Measurements from ENCODE around the gene ABO. TPM values are rescaled to one million over a fixed set of nuclear protein-coding genes. Genes with fewer than 3 reads are reported as not detected.
"Not testable (repeated sequence)": the region's sequence is repeated elsewhere in the genome, so short reads cannot be mapped to it uniquely, and the experiment has no call there.

The ABO gene
- total RNA-seq, 1 experiment from 2014 or later: not detected

- not testable (repeated sequence) for H3K27ac ChIP-seq; H3K4me1 ChIP-seq (replicated peaks); H3K36me3 ChIP-seq; DNase-seq (ENCODE audit: low read depth in 1 of 2, low spot score in 2 of 2); H3K9me3 ChIP-seq (replicated peaks); H3K4me3 ChIP-seq
- H3K27me3 ChIP-seq (replicated peaks): peaks cover 15% of the 10 kb centered on the region
Observed at GRCh38 chr9:133209327-133210201, 65.4 kb downstream of the ABO start.

DNA sequence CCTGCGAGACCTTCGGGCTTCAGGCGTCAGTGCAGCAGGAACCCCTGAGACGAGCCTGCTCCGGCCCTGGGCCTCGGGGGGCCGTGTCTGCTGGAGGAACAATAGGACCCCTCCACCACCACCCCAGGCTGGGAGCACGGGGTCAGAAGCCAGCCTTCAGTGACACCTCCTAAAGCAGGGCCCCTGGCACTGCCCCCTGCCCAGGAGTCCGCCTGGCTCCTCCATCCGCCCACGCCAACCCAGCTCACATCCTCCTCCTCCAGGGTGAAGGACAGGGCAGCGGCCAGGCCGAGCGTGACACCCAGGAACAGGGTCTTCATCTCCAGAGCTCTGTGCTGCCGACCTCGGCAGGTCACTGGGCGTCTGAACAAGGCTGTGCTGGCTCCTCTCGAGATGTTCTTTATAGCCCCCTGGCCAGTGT is 66.1 kb downstream of the ABO start, which contains the start of gene OBP2B:
Gene OBP2B, minus strand, starts transcription at position 371 of the 421 bp plus-strand sequence. Its CDS starts 51 bp downstream, at position 320.
- H3K27me3 ChIP-seq (replicated peaks): peaks cover 22% of the 10 kb centered on the region
- not testable (repeated sequence) for H3K36me3 ChIP-seq; H3K4me3 ChIP-seq; H3K9me3 ChIP-seq (replicated peaks); H3K4me1 ChIP-seq (replicated peaks); H3K27ac ChIP-seq; DNase-seq (ENCODE audit: low read depth in 1 of 2, low spot score in 2 of 2)

DNA sequence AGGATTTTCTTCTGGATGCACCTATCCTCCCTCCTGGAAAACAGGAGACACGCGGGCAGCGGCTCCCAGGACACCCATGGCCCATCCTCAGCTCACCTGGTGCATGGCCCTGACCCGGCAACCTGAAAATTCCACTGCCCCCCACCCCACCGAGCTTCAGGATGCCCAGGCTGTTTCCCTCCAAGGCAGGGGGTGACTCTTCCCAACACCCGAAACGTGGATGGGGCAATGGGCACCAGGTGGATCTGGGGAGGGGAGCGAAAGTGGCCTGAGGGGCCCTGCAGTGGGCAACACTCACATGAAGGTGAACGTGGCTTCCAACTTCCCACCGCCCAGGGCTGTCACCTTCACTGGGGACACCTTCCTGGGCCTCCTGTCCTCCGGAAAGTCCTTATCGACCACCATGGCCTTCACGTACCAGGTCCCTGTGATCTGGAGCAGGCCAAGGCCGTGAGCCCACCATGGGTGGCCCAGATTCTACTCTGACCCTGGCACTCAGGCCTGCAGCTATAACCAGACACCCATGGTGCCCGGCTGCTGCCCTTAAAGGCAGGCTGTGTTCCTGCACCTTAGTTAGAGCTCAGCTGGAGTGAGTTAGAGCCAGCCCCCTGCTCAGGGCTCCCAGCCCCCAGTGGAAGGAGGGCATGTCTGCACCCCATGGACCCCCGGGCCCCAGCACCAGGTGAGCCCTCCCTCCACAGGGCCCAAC is 66.7 kb downstream of the ABO start:
- not testable (repeated sequence) for H3K4me1 ChIP-seq (replicated peaks); H3K36me3 ChIP-seq; H3K4me3 ChIP-seq; DNase-seq (ENCODE audit: low read depth in 1 of 2, low spot score in 2 of 2); H3K9me3 ChIP-seq (replicated peaks); H3K27ac ChIP-seq
- peaks cover 28% of the 10 kb centered on the region for H3K27me3 ChIP-seq (replicated peaks)

GRCh38 chr9:133207540-133208170 is 67.3 kb downstream of the ABO start:
- Histone ChIP-seq H3K27ac (no peak overlapping the region), H3K27me3 (replicated peaks) (peaks cover 30% of the 10 kb centered on the region), H3K36me3 (no peaks in the 10 kb centered on the region), H3K4me1 (replicated peaks) (no peaks in the 10 kb centered on the region), H3K4me3 (no peak overlapping the region), H3K9me3 (replicated peaks) (no peaks in the 10 kb centered on the region)
- no peak for DNase-seq (ENCODE audit: low read depth in 1 of 2, low spot score in 2 of 2)

DNA sequence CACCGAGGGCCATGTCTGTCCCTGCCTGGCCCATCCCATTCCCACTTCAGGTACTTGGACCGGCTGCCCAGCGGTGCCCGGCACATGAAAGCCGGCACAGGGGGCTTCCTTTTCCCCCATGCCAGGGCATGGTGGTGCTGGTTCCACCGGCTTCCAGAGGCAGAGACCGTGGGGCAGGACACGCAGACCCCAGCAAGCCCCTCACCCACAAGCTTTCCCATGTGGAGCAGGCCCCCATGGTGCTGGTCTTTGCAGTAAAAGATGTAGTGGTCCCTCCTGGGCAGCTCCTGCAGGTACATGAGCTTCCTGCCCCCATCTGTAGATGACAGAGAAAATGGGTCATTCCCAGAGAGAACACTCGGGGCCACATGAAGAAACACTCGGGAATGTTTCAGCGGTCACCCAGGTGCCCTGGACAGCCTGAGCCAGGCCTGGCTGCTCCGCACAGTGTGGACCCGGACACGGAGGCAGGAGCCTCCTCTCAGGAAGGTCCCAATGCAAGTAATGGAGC is 67.9 kb downstream of the ABO start:
- Histone ChIP-seq H3K27ac (no peak overlapping the region), H3K27me3 (replicated peaks) (peaks cover 29% of the 10 kb centered on the region), H3K36me3 (no peaks in the 10 kb centered on the region), H3K4me3 (no peak overlapping the region), H3K9me3 (replicated peaks) (no peaks in the 10 kb centered on the region), H3K4me1 (replicated peaks) (no peaks in the 10 kb centered on the region)
- DNase-seq (ENCODE audit: low read depth in 1 of 2, low spot score in 2 of 2): no peak

- DNase-seq (ENCODE audit: low read depth in 1 of 2, low spot score in 2 of 2): no peak
- Histone ChIP-seq H3K4me3 (no peak overlapping the region), H3K27ac (no peak overlapping the region), H3K27me3 (replicated peaks) (peaks cover 24% of the 10 kb centered on the region), H3K4me1 (replicated peaks) (no peaks in the 10 kb centered on the region), H3K9me3 (replicated peaks) (no peaks in the 10 kb centered on the region), H3K36me3 (no peaks in the 10 kb centered on the region)
Observed at GRCh38 chr9:133205996-133206931, 68.7 kb downstream of the ABO start.

GRCh38 chr9:133205481-133205887 is 69.5 kb downstream of the ABO start:
- H3K27me3 ChIP-seq (replicated peaks): peaks cover 27% of the 10 kb centered on the region
- H3K4me1 ChIP-seq (replicated peaks); H3K4me3 ChIP-seq; H3K36me3 ChIP-seq; DNase-seq (ENCODE audit: low read depth in 1 of 2, low spot score in 2 of 2); H3K9me3 ChIP-seq (replicated peaks); H3K27ac ChIP-seq: not testable (repeated sequence)

Other genes starting within 250 kb of the ABO start
- gene GTF3C5, start 244.2 kb downstream of the ABO start, total RNA-seq (2014; rRNA removed; shearing (Covaris generic)): 60.7 and 64.8 TPM in 2 replicates
- gene CEL, start 213.2 kb downstream of the ABO start, total RNA-seq (2014; rRNA removed; shearing (Covaris generic)): 0.61 TPM in 1 of 2 replicates, not detected in the other
- gene RALGDS, start 154.0 kb downstream of the ABO start, total RNA-seq (2014; rRNA removed; shearing (Covaris generic)): 8.6 and 11.4 TPM in 2 replicates
- not detected in 2 replicates for gene GBGT1, start 111.3 kb downstream of the ABO start, total RNA-seq (2014; rRNA removed; shearing (Covaris generic))
- gene OBP2B, start 66.0 kb downstream of the ABO start, total RNA-seq (2014; rRNA removed; shearing (Covaris generic)): not detected in 2 replicates
- gene SURF6, start 61.0 kb upstream of the ABO start, total RNA-seq (2014; rRNA removed; shearing (Covaris generic)): 15.5 and 29.0 TPM in 2 replicates
- gene MED22, start 72.9 kb upstream of the ABO start, total RNA-seq (2014; rRNA removed; shearing (Covaris generic)): 19.7 and 20.4 TPM in 2 replicates
- gene RPL7A, start 73.0 kb upstream of the ABO start, total RNA-seq (2014; rRNA removed; shearing (Covaris generic)): 1,201 and 1,667 TPM in 2 replicates
- gene SURF1, start 81.3 kb upstream of the ABO start, total RNA-seq (2014; rRNA removed; shearing (Covaris generic)): 44.5 and 45.0 TPM in 2 replicates
- gene SURF2, start 81.3 kb upstream of the ABO start, total RNA-seq (2014; rRNA removed; shearing (Covaris generic)): 16.5 and 19.6 TPM in 2 replicates
- 281 and 393 TPM in 2 replicates for gene SURF4, start 100.9 kb upstream of the ABO start, total RNA-seq (2014; rRNA removed; shearing (Covaris generic))
- gene STKLD1, start 101.2 kb upstream of the ABO start, total RNA-seq (2014; rRNA removed; shearing (Covaris generic)): 0.63 TPM in 1 of 2 replicates, not detected in the other
- 15.6 and 21.6 TPM in 2 replicates for gene REXO4, start 142.8 kb upstream of the ABO start, total RNA-seq (2014; rRNA removed; shearing (Covaris generic))
- 0.24 and 0.88 TPM in 2 replicates for gene ADAMTS13, start 147.2 kb upstream of the ABO start, total RNA-seq (2014; rRNA removed; shearing (Covaris generic))
- 2.9 and 3.4 TPM in 2 replicates for gene CACFD1, start 184.8 kb upstream of the ABO start, total RNA-seq (2014; rRNA removed; shearing (Covaris generic))
- gene SLC2A6, start 203.9 kb upstream of the ABO start, total RNA-seq (2014; rRNA removed; shearing (Covaris generic)): 22.6 and 25.0 TPM in 2 replicates
- gene MYMK, start 249.8 kb upstream of the ABO start, total RNA-seq (2014; rRNA removed; shearing (Covaris generic)): not detected in 2 replicates